ENCODE measurements around the gene FXYD6.

Gene FXYD6

GRCh38 chr11:117841551-117842031, 34.9 kb downstream of the FXYD6 start:
- DNase-seq: no peak

GRCh38 chr11:117840881-117841550, 35.4 kb downstream of the FXYD6 start:
- no peak for DNase-seq

DNA sequence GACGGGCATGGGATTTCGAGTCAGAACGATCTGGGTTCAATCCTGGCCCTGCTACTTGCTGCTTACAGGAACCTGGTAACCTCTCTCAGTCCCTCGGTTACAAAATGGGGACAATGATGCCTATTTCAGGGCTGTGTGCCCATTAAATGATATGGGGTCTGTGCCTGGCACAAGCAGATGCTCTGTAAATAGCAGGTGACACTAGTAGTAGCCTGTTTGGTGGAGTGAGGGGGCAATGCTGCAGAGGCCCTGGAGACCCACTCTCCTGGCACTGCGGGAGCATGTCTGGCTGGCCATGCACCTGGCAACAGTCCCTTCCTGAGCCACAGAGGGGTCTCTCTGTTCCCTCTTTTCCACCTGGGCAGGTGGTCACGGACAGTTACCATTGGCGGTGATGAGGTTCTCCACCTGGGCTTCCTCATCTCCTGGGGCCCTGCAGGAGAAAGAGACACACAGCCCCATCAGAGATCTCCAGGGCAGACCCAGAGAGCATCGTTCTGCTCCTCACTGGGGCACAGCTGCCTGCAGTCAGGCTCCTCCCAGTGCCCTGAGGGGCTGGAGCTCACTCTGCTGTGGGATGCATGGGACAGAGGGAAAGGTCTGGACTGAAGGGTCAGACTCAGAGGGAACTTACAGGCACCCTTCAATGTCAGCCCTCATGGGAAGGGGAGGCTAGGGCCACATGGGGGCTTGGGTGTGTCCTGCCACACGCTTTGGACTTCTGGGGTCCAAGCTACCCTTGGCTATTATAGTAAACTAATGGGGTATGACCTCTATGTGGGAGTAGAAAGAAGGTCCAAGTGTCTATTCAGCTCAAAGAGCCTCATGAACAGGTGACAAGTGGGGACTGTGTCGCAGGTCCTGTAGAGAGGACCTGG, 36.3 kb downstream of the FXYD6 start:
- DNase-seq: no peak

DNA sequence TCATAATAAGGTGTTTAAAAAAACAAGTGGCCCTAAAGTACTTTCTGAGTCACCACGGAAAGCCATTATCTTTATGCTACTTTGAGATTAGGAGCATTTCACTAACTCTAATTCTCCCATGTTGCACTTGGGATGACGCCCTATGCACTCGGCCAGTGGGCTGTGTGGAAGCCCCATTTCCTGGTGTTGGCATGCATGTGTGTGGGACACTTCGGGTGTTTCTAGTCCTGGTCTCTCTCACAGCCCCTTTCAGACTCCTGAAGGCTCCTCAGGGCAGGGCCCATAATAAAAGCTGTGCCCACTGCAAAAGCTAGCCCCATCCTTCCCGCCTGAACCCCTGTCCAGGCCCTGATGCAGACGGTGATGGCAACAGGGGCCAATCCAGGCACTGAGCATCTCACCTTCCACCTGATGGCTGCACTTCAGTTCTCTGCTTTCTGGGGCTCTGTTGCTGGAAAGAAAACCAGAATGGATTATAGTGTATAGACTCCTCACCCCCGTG, 37.0 kb downstream of the FXYD6 start:
- no peak for DNase-seq

DNA sequence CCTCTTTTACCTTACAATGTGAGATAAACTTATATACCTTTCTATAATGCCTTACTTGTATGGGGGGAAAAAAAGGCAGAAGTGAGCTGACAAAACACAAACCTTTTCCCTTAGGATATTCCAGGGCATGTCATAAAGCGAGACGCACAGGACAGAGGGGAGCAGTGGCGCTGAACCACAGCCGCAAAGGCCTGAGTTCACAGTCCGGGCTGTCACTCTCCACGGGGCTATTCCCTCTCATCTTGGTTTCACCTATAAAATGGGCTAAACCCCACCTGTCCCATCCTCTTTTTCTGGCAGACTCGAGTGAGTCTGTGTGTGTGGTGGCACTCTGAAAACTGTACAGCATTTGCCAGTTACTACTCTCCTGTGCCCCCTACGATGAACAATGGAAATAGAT, 37.6 kb downstream of the FXYD6 start:
- no peak for DNase-seq

- no peak for DNase-seq
Measured at GRCh38 chr11:117837791-117838190, 38.7 kb downstream of the FXYD6 start.

GRCh38 chr11:117837070-117837776, 39.2 kb downstream of the FXYD6 start:
- no peak for DNase-seq

DNA sequence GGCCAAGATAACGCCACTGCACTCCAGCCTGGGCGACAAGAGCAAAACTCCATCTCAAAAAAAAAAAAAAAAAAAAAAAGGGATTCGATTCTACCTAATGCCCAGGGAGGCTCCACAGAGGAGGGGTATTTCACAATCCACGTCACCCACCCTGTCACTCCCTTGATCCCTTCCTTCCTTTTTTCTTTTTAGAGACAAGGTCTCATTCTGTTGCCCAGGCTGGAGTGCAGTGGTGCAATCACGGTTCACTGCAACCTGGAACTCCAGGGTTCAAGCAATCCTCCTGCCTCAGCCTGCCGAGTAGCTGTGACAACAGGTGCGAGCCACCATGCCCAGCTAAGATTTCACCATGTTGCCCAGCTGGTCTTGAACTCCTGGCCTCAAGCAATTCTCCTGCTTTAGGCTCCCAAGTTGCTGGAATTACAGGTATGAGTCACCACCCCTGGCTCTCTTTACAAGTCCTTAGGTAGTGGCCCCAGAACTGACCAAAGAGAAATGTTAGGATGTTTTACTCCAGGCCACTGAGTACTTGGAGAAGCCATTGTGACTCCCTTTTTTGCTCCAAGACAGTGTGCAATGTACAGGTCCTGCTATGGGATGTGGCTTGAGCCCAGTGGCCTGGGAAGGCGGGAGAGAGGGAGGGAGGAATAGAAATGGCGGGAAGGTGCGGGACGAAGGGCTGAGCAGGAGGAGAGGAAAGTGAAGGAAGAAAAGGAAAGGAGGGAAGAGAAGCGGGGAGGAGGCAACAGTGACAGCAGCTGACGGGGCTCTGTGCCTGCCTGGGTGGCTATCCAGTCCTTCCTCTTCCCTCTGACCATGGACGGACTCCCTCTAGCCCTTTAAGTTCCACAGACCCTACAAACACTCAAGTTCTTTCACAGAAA, 40.1 kb downstream of the FXYD6 start:
- DNase-seq: no peak

GRCh38 chr11:117835576-117835975, 40.9 kb downstream of the FXYD6 start:
- DNase-seq: no peak

- DNase-seq: no peak
Measured at GRCh38 chr11:117834838-117835443, 41.5 kb downstream of the FXYD6 start.

- no peak for DNase-seq
Measured at GRCh38 chr11:117834068-117834810, 42.2 kb downstream of the FXYD6 start.

GRCh38 chr11:117833401-117833891, 43.0 kb downstream of the FXYD6 start:
- DNase-seq: peak; percentile 98

DNA sequence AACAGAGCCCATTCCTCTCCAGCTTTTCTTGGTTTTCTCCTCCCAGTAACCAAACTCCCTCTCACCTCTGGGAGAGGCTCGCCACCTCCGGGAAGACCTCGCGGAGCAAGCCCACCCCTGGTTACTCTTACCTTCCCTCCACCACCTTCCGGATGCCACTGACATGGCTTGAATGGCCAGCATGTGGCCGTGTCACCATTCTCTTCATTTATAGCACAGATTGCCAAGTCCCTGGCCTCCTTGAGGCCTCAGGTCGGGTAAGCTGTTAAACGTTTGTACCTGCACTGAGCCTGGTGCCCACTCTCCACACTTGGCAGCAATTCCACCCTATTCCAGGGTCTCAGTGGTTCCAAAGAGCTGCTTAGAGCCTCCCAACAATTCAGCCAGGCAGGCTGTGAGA, 43.9 kb downstream of the FXYD6 start:
- no peak for DNase-seq

DNA sequence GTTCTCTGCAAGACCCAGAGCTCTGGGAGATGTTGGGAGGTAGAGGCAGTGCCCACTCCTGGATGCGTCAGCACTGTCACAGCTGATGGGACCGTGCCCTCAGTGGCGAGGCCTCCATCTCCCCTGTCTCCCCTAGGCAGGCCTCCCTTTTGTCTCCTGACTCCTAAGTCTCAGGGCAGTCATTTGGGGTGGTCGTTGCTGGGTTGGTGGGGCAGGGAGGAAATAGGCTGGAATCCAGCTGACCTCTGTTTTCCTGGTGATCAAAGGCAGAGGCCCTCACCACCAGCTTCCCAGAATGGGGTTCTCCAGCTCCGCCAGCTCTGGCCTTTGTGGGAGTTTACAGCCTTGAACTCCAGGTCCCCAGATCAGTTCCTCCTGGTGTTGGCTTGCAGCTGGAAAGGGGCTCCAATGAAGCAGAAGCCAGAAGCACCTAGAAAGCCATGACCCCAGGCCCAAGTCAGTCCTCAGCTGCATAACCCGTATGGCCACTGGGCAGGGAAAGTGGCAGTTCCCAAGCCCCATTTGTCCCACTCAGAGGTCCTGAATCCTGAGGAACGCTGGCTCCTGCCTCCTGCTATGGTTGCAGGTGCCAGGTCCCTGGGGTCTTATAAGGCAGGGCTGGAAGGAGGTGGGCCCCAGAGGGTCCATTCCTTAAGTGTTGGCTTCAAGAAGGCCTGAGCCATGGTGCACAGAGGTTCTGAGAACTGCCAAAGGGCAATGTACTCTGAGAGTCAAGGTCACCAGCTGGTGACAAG, 44.6 kb downstream of the FXYD6 start:
- DNase-seq: no peak

GRCh38 chr11:117830674-117831351, 45.6 kb downstream of the FXYD6 start:
- DNase-seq: no peak

GRCh38 chr11:117830072-117830471, 46.4 kb downstream of the FXYD6 start:
- DNase-seq: no peak

- no peak for DNase-seq
Measured at GRCh38 chr11:117829369-117829725, 47.1 kb downstream of the FXYD6 start.

DNA sequence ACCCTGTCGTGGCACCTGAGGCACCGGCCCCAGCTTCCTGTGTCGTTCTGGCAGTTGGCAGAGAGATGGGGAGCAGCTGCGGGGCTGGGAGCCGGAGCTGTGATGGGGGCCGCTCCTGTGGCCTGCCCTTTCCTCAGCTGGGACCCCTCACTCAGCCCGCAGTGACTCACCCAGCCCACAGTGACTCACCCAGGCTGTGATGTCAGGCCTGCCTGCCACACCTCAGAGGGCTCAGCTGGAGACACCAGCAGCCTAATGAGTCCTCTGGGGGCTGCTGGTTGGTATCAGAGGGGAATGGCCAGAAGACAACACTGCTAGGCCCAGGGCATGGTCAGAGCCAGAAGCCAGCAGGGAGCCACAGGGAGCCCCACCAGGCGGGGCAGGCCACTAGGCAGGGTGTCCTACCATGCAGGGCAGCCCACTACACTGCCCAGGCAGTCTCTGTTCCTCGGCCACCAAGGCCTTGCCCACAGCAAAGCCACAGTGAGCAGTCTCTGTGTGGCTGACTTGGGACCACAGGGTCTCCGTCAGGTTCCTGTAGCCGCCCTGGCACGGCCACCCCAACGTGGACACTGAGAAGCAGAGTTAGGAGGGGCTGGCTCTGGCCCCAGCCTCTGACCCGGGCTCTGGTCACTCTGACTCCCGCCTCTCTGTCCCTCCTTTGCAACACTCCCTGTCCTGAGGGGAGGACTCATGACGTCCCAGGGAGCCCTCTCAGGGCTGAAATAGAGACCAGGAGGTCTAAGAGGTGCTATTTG, 47.7 kb downstream of the FXYD6 start:
- no peak for DNase-seq

Measured in NCI-H2029 treated with DMSO at 0.1 percent for 48 hours (cell line).